ENCODE measurements around the gene CCDC85B.
A peak's percentile ranks its signal among the peaks of the same experiment; 100 is the strongest.

CCDC85B gene

DNA sequence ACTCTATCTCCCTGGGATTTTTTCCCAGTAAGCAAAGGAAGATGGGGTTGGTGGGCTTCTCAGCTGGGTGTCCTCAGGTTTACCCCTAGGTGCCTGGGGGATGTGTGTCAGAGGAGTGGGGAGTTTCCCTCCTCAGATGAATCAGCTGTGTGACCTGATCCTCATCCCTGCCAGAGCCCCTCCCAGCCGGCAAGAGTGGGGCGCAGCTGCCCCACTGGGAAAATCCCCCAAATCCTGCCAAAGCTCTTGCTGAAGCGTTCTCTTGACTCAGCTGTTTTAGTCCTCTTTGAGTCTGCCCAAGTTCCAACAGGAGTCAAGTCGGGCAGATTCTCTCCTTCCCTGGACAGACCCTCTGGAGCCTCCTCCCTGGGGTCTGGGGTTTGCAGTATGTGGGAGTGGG, 22.4 kb downstream of the CCDC85B start:
- DNase-seq = no peak

DNA sequence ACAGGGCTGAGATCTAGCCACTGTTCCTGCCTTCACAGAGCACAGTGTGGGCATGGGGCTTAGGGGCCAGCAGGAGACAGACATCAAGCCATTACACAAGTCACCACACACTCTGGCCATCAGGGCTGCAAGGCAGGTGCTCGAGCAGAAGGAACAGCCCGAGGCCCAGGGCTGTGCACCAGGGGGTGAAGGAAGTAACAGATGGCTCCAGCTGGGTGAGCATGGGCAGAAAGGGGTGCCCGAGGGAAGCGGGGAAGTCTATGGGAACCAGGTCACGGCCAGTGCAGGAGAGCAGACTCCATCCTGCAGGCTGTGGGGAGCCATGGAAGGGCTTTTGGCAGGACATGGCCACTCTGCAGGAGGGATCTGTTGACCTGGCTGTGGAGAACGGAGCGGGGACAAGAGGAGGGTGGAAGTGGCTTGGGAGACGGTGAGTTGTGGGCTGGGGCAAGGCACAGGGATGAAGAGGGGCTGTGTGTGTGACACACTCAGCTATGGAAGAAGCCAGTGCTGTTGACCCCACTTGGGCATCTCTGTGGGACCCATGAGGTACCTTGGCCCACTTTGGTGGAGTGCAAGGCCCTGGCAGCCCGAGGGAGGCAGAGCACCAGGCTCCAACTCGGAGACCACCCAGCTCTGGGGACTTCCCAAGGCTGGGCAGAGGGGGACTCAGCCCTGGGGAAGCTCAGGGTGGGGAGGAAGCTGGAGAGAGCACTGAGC, 24.8 kb downstream of the CCDC85B start:
- no peak for DNase-seq

DNA sequence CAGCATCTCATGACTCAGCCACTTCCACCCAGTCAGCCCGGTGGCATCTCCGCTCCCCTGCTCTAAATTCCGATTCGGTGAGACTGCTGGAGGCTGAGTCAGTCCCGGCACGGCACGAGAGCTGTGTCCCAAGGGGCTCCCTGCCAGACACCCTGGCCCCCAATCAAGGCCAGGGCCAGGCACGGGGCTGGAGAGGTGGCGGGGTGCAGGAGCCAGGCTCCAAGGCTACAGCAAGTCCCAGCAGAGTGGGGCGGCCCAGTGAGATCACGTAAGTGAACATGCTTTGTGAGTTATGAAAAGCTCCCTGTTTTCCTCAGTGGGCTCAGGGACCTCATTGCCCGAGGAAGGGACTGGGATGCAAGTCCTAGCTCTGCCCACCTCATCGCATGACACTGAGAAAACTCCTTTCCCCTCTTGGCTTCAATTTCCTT, 25.4 kb downstream of the CCDC85B start:
- DNase-seq = no peak

DNA sequence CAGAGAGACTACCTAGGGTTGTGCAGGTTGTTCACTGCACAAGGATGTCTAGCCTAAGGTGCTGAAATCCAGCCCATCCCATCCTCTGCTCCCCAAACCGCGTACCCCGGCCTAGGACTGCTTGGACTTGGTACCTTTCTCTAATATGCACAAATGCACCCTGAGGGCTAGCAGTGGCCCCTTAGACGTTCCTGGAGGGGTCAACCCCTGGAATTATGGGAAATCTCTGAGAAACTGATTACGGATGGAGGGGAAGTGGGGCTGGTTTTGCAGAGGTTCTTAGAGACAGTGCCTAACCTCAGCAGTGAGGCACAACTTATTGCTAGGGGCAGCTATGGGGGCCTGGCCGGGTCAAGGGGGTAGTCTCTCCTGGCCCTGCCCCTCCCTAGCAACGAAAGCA, 25.9 kb downstream of the CCDC85B start:
- no peak for DNase-seq

DNA sequence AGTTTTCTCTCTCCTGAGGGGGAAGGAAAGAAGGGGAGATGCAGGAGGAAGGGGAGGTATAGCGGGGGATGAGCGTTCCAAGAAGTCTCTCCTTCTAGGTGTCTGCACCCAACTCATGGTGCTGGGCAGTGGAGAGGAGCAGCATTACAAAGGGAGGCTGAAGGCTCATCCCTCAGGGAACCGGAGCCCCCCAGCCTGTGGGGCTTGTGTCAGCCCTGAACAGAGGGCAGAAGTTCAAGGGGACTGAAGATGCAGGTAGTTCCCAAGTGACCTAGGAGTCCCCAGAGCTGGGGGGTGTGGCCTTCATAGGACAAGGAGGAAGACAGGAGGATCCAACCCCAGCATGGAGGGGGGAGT, 26.6 kb downstream of the CCDC85B start:
- no peak for DNase-seq

DNA sequence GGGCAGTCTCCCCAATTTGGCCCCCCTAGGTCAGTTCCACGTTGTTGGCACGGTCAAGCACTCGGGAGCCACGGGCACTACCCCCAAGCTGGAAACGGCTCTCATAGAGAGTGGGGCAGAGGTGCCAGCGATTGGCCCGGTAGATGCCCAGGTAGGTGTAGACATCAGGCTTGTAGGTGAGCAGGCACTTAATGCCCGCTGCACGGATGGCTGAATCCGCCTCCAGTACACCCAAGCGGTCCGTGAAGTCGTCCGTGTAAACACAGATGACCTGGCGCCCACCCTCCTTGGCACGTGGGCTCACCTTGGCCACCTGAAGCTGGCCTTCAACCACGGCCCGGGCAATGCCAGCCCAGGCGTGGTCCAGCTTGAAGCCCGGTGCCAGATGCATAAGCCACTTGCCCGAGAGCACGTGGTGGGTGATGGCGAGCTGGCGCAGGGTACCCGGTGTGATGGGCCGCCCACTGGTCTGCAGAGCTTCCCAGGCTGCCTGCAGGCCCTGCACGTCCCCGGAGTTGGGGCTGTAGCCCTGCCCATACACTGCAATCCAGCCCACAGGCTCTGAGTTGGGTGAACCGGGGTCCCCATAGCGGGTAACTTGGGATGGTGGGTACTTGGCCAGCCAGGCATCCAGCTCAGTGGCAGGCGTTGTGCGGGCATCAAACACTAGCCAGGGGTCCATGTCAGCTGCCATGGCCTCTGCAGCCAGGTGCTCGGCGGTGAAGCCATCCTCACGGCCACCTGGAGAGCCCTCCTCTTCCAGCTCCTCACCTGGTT, 27.1 kb downstream of the CCDC85B start:
- DNase-seq = no peak

DNA sequence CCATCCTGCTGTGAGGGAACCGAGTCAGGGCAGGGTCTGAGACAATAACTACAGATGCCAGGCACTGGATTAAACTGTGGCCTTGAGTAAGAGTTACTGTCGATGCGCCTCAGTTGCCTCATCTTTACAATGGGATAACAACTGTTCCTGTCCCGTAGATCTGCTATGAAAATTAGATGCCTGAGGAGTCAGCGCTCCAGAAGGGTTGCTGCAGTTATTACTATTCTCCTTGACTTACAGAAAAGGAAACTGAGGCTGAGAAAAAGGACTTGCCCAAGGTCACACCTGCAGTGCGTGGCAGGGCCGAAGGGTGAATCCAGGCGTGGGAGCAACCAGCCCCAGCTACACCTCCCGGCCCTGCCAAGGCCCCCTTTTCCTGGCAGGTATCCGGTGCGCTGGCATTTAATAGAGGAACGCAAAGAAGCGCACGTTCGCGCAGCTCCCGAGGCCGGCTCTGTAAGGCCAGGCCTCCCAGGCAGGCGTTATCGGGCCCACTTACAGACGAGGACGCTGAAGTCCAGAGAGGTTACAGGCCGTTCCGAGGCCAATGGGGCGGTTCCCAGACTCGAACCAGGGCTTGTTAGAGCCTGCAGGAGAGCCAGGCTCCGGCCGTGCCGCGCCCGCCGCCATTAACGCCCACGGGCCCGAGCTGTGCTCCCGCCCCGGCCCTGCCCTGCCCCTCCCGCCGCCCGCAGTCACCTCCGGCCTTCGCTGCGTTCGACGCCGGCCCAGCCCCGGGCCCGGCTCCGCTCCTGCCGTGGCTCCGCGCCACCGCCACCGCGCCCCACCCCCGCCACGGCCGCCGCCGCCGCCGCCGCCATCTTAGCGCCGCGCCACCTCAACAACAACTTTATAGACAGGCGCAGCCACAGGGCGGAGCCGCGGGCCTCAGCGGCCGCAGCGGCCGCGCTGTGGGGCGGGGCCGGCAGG, 28.0 kb downstream of the CCDC85B start, which contains the start of gene C11orf68:
Gene C11orf68 (minus strand): TSS at position 852 of the 930 bp plus-strand sequence. CDS start 31 bp downstream, at position 821.
- DNase-seq = no peak

DNA sequence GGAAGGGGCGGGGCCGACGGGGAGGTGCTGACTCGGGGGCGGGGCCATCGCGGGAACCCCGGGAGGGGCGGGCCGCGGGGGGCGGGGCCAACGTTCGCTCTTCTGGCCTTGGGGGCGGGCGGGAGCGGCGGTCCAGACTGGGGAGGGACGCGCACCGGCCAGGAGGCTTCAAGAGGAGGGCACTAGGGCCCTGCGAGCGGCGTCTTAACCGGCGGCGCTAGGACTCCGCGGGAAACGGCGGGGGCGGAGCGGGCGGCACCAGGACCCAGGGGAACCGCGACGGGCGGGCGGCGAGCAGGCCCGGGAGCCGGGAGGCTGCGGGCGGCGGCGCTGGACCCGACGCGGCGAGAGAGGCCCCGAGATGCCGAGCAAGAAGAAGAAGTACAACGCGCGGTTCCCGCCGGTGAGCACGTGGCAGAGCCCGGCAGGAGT, 28.7 kb downstream of the CCDC85B start, which contains the start of gene DRAP1:
Gene DRAP1 (plus strand): TSS at position 286 of the 432 bp plus-strand sequence. CDS start 76 bp downstream, at position 362.
- DNase-seq = peak; percentile 96

DNA sequence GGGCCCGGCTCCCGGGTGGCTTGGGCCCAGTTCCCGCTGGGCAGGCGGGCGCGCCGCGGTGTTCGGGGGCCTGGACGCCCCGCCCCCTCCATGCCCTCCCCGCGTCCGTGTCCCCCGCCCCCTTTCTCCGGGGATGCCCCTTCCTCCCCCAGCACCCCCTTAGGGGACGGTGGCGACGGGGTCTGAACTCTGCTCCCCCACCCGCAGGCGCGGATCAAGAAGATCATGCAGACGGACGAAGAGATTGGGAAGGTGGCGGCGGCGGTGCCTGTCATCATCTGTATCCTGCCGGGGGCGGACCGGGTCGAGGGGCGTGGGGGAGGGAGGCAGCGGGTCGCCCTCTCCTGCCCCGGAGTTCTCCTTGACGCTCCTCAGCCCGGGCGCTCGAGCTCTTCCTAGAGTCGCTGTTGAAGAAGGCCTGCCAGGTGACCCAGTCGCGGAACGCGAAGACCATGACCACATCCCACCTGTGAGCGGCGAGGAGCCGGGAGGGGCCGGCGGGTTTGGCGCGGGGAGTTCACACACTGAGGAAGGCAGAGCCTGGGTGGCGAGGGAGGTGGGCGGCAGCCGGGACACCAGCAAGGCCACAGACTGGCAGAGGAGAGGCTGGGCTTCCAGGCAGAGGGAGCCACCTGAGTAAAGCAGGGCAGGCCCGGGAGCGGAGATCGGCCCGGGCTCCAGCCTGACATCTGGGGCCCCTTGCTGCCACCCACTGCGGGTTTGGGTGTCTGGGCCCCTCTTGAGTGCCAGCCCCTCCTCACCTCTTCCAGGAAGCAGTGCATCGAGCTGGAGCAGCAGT, 29.3 kb downstream of the CCDC85B start:
- DNase-seq = peak; percentile 65

DNA sequence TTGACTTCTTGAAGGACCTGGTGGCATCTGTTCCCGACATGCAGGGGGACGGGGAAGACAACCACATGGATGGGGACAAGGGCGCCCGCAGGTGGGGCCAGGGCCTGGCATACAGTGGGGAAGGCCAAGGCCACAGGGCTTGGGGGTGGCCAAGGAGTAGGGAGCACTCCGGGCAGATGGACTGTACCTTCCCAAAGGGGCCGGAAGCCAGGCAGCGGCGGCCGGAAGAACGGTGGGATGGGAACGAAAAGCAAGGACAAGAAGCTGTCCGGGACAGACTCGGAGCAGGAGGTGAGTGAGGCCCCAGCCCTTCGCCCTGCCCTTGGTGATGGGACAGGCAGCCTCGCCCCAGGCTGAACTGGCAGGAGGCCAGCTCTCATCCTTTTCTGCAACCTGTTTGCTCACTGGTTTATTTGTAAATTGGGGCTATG, 29.9 kb downstream of the CCDC85B start:
- DNase-seq = no peak

DNA sequence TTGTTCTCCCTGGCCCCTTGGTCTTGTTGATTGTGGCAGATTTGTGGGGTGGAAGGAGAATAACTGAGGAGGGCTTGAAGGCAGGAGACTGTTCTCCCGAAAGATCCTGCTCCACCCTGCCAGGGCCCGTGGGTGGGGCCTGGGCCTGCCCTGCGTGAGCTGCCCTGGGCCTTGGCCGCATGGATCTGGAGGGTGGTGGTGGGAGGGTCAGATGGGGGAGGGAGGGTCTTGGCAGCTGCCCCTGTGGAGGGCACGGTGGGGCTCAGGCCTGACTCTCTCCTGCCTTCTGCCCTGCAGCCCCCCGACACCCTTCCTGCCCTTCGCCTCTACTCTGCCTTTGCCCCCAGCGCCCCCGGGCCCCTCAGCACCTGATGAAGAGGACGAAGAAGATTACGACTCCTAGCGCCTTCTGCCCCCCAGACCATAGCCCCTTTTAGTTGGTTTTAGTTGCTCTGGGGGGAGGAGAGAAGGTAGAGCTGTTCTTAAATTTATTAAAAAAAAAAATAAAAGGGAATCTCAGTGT, 30.6 kb downstream of the CCDC85B start:
- no peak for DNase-seq

DNA sequence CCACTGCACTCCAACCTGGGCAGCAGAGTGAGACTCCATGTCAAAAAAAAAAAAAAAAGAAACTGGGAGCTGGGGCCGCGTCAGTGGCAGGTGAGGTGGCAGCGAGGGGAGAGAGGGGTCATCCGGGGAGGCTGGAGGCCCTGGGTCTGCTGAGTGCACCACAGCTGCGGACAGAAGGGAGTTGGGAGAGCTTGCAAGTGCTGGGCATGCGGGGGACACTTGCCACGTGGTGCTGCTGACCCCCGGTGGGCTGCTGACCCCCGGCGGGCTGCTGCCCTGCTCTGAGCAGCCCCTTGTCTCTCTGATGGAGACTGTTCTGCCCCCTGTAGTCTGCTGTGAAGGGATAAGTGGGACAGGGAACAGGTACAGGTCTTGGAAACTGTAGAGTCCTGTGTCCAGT, 31.4 kb downstream of the CCDC85B start:
- no peak for DNase-seq

DNA sequence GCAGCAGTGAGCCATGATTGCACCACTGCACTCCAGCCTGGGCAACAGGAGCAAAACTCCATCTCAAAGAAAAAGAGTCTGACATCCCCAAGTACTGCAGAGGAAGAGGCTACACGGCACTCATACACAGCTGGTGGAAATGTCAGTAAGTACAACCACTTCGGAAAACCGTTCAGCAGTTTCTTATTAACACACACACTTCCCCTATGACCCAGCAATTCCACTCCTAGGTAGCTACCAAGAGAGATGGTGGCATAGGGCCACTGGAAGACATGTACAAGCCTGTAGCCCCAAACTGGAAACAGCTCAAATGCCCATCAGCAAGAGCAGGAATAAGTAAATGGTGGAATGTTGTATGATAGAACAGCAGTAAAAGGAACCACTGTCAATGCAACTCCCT, 32.1 kb downstream of the CCDC85B start:
- no peak for DNase-seq

DNA sequence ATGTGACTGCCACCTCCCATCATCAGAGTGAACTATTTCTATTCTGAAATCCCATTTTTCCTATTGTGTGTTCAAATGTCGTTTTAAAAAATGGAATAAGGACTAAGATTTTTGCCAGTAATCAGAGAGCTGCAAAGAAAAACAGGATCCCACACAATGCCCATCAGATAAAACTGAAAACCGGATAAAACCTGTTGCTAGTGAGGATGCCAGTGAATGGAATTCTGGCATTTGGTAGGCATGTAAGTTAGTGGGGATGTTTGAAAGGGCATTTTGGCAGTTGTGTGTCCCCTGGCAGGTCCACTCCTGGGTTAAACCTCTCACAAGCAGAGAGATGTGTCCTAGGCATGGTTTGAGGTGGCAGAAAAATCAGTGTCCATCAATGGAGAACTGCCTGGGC, 34.9 kb downstream of the CCDC85B start:
- no peak for DNase-seq

DNA sequence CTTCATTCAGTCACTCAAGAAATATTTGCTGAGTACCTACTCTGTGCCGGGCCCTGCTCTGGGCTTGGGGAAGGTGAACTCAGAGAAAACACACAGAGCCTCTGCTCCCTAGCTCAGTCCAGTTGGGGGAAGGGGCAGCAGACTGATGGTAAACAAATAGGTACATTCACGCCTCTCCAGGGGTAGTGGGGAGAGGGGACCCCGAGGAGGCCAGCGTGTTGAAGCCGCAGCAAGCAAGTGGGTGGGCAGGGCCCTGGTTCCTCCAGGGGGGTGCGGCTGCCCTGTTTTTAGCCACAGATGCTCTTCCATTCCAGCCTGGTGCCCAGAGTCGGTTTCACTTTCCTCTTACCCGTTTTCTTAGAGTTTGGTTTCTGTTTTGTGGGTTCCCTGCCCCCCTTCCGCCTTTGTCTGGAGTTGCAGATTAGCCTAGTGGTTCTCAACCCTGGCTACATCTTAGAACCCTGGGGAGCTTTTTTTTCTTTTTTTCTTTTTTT, 37.5 kb downstream of the CCDC85B start:
- DNase-seq = peak; percentile 54

DNA sequence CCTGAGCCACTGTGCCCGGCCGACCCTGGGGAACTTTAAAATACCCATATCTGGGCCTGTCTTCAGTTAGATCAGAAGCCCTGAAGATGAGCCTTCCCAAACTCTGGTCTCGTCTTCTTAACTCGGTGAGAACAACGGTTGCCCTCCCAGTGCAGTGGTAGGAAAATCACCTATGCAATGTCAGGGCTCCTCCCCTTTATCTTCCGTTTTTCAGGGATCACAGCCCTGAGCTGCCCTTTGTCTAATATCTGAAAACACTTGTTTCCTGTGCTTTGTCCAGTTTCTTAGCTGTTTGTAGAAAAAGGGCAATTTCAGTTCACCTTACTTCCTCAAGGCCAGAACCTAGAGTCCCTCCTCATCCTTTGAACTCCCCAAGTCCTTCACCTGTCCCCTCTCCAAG, 38.2 kb downstream of the CCDC85B start:
- DNase-seq = no peak

DNA sequence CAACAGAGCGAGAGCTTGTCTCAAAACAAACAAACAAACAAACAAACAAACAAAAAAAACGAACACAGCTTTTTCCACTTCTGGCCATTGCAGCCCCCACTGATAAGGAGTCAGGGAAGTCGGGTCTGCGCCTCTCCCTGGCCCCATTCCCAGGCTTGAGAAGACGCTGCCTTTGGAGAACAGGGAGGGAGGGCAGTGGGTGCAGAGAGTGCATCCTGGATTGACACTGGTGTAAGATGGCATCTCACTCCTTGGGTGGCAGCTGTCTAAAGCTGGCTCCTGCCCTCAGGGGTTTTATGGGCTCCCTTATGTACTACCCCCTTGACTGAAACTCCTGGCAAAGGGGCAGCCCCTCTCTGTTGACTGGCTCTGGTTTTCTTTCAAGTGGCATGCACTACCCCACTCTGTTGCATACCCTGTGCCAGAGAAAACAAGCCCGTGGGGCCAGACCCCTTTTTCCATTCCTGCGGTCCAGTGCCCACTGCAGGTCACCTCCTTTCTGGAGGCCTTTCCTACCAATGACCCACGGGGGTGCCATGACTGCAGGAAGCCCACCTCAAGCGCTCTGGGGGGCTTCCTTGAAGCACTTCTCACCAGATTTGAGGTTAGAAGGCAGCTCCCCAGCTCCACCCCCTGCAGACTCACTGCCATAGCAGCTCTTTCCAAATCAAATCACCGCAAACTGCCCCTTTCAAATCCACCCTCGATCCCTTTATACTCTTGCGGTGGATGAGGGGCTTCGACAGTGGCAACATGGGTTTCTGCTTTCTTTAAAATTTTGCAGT, 41.5 kb downstream of the CCDC85B start:
- no peak for DNase-seq

DNA sequence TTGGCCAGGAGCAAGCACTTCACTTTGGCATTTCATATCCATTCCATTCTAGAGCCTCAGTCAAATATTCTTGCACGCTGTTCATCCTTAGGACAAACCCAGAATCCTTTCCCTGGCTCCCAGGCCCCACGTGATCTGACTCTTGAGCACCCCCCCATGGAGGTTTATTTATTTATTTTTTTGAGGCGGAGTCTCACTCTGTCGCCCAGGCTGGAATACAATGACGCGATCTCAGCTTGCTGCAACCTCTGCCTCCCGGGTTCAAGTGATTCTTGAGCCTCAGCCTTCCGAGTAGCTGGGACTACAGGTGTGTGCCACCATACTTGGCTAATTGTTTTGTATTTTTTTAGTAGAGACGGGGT, 42.1 kb downstream of the CCDC85B start:
- no peak for DNase-seq

DNA sequence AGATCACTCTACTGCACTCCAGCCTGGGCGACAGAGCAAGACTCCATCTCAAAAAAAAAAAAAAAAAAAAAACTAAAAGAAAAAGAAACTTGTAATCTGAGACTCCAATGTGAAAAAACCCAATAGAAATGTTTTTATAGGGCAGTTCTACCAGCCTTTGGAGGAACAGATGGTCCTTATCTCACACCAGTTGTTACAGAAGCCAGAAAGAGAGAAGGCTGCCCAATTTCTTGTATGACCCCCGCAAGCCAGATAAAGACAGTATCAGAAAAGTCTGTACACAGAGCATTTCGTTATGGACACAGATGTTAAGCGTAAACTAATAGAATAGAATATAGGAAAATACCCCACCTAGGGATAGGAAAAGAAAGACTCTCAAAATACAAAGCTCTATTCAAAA, 43.5 kb downstream of the CCDC85B start:
- DNase-seq = no peak

DNA sequence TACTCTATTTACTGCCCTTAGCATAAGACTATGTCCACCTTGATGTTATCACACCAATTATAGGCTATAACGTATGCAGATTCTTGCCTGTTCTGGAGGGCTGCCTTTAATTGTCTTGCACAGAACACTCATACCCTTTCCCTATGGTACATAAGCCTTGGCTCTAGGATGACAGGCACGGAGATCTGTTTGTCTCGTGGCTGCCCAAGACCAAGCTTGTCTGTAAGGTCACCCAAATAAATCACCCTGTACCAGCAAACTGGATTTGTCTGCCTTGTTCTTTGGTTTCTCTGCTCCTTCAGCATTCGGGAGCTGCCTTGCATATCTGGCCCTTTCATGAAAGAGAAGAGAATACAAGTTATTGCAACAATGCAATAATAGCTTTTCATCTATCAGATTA, 47.3 kb downstream of the CCDC85B start:
- no peak for DNase-seq
